HG03095 (cell line): ENCODE data around the gene DENND6B.
A peak's percentile ranks its signal among the peaks of the same experiment; 100 is the strongest.
"Not testable (repeated sequence)": the region's sequence is repeated elsewhere in the genome, so short reads cannot be mapped to it uniquely, and the experiment has no call there.

Experiments used
- ATAC-seq: cut with Tn5 transposase; IDR thresholded peaks from one replicate; pipeline ENCODE4 v1.9.1; 2021; ENCODE audit warnings: moderate library complexity; ENCODE audit not compliant: unreplicated experiment

DENND6B gene, protein sequence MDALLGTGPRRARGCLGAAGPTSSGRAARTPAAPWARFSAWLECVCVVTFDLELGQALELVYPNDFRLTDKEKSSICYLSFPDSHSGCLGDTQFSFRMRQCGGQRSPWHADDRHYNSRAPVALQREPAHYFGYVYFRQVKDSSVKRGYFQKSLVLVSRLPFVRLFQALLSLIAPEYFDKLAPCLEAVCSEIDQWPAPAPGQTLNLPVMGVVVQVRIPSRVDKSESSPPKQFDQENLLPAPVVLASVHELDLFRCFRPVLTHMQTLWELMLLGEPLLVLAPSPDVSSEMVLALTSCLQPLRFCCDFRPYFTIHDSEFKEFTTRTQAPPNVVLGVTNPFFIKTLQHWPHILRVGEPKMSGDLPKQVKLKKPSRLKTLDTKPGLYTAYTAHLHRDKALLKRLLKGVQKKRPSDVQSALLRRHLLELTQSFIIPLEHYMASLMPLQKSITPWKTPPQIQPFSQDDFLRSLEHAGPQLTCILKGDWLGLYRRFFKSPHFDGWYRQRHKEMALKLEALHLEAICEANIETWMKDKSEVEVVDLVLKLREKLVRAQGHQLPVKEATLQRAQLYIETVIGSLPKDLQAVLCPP

DNA sequence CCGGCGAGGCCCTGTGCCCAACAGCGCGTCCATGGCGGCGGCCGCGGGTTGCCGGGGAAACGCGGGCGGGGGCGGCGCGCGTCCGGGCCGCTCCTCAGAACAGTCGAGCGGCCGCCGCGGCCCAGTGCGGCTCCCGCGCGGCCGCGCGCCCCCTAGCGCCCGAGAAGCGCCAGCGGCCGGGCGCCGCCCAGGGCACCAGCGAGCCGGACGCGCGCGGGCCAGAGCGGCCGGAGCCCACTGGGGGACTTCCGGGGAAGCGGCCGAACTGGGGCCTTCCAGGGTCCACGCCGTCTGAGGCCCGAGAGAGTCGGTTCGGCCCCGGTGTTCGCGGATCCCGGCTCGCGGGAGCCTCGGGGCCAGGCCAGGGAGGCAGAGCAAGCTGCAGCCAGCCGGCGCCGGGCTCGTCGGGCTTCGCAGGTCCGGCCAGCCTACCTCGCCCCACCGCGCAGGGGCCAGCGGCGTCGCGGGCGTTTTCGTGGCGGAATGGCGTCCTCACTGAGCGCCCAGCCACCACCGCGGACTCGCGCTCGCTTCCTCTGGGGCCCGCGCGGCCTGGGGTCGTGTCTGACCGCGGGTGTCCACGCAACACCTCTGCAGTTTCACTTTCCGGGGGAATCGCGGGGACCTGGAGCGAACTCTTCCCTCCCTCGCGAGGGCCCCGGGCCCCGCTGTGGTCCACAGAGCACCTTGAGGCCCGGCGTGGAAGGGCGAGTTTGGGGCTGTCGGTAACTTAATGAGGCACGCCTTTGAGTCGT is at the start of gene DENND6B:
DENND6B (minus strand) TSS at position 57 of the 755 bp plus-strand sequence; CDS start at position 33, 24 bp downstream.
- peak; percentile 75 for ATAC-seq

GRCh38 chr22:50376085-50376651 is 49.4 kb upstream of the DENND6B start:
- ATAC-seq = no peak

DNA sequence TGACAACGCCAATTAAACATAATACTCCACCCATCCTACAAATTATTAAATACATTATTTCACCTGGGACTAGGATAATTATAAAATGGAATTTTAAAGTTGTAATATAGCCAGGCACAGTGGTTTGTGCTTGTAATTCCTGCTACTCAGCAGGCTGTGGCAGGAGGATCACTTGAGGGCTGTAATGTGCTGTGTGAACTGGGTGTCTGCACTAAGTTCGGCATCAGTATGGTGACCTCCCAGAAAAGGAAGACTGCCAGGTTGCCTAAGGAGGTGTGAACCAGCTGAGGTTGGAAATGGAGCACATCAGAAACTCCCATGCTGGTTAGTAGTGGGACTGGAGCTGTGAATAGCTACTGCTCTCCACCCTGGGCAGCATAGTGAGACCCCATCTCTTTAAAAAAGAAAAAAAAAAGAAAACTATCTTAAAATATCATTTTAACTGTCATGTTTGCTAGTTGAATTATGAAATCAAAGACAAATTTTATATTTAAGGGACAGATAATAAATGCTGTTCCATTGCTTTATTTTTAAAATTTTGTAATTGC is 44.4 kb upstream of the DENND6B start:
- ATAC-seq = no peak

DNA sequence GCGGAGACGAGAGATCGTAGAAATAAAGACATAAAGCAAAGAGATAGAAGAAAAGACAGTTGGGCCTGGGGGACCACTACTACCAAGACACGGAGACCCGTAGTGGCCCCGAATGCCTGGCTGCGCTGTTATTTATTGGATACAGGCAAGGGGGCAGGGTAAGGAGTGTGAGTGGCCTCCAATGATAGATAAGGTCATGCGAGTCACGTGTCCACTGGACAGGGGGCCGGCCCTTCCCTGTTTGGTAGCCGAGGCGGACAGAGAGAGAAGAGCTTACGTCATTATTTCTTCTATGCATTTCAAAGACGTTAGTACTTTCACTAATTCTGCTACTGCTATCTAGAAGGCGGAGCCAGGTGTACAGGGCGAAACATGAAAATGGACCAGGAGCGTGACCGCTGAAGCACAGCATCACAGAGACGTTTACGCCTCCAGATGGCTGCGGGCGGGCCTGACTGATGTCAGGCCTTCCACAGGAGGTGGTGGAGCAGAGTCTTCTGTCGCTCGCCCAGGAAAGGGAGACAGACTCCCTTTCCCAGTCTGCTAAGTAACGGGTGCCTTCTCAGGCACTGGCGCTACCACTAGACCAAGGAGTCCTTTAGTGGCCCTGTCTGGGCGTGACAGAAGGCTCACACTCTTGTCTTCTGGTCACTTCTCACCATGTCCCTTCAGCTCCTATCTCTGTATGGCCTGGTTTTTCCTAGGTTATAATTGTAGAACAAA is 41.1 kb upstream of the DENND6B start:
- ATAC-seq = no peak

- ATAC-seq = not testable (repeated sequence)
Measured at GRCh38 chr22:50363803-50364194, 37.0 kb upstream of the DENND6B start.

GRCh38 chr22:50363166-50363802 is 36.5 kb upstream of the DENND6B start:
- ATAC-seq = no peak

GRCh38 chr22:50361688-50362087 is 34.9 kb upstream of the DENND6B start:
- no peak for ATAC-seq

DNA sequence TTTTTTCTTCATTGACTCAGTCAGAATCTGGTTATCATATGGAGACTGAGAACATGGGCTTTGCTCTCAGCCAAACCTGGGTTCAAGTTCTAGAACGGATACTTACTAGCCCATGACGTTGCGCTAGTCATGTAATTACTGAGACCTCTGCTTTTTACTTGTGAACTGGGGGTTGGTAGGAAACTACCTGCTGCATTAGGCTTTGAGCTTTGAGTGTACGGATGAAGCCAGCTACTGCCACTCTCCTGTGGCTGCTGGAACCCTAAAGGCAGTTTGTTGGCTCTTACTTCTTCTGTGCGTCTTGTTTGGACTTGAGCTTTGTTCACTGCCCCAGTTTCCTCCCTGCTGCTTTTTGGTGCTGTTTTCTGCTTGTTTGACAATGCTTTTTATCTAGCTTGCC is 34.4 kb upstream of the DENND6B start:
- ATAC-seq = no peak

DNA sequence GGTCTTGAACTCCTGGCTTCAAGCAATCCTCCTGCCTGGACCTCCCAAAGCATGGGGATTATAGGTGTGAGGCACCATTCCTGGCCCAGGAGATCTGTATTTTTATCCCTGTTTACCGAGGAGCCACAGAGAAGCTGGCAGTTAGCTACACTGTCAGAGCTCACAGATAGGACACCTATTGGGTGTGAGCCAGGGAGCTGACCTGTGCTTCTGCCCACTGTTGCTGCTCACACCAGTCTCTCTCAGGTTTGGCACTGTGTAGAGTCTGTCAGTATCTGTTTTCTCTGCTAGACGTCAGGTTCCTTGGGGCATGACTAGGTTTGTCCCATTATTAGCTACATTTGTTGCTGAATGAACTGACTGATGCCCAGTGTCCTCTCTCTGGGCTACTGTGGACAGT is 33.8 kb upstream of the DENND6B start:
- no peak for ATAC-seq

DNA sequence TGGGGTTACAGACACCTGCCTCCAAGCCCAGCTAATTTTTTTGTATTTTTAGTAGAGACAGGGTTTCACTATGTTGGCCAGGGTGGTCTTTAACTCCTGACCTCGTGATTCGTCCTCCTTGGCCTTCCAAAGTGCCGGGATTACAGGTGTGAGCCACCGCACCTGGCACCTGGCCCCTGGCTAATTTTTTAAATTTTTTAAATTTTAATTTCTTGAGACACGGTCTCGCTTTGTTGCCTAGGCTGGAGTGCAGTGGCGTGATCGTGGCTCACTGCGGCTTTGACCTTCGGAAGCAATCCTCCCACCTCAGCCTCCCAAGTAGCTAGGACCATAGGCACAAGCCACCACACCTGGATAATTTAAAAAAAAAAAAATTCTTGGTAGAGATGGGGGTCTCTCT is 30.9 kb upstream of the DENND6B start:
- no peak for ATAC-seq

GRCh38 chr22:50357222-50357621 is 30.4 kb upstream of the DENND6B start:
- ATAC-seq = no peak

DNA sequence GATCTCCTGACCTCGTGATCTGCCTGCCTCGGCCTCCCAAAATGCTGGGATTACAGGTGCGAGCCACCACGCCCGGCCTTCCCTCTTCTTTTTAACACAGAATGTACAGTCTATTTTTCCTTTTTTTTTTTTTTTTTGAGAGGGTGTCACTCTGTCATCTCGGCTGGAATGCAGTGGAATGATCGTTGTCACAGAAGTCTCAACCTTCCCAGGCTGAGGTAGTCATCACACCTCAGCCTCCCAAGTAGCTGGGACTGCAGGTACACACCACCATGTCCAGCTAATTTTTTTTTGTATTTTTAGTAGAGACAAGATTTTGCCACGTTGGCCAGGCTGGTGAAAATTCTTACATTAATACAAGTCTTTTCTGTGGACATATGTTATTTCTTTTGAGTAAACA is 29.4 kb upstream of the DENND6B start:
- no peak for ATAC-seq

GRCh38 chr22:50348058-50348457 is 21.2 kb upstream of the DENND6B start:
- ATAC-seq = no peak

- ATAC-seq = no peak
Measured at GRCh38 chr22:50347157-50347556, 20.3 kb upstream of the DENND6B start.

DNA sequence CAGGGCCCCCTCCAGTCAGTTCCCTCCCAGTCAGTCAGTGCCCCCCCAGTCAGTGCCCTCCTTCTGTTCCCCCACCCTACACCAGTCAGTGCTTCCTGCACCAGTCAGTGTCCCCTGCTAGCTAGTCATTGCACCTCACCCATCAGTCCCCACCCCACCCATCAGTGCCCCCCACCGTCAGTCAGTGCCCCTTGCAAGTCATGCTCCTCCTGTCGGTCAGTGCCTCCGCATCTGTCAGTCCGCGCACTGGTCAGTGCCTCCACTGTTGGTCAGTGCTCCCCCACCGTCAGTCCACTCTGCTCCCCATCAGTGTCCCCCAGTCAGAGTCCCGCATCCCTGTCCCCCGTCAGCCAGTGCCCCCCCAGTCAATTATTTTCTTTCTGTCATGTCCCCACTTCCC is 19.7 kb upstream of the DENND6B start:
- ATAC-seq = no peak

GRCh38 chr22:50343541-50343935 is 16.7 kb upstream of the DENND6B start:
- no peak for ATAC-seq

- peak; percentile 54 for ATAC-seq
Measured at GRCh38 chr22:50342651-50343540, 16.1 kb upstream of the DENND6B start, which contains the start of gene PPP6R2. TSS of gene PPP6R2 (plus strand) at chr22:50343327. CDS start at chr22:50393909, 50,582 bp downstream.

GRCh38 chr22:50341977-50342650 is 15.3 kb upstream of the DENND6B start:
- peak; percentile 53 for ATAC-seq
